Uterus (tissue), 2 donors: ENCODE results near the gene TMEM9B.
"Not testable (repeated sequence)": the region's sequence is repeated elsewhere in the genome, so short reads cannot be mapped to it uniquely, and the experiment has no call there.

Experiments used
- POLR2A ChIP-seq, 2 donors: fragments of 450-650 bp; IDR thresholded peaks; one replicate each; pipeline ENCODE4 v1.6.1; 2016; ENCODE audit warnings: antibody characterized with exemption in 2 of 2, mild to moderate bottlenecking in 1 of 2, moderate library complexity in 1 of 2
- TF ChIP-seq, protein P1 (sequence below), 4 experiments: fragments of 200-600 bp in 2 of 4; fragments of 450-650 bp in 2 of 4; sonication (generic) in 2 of 4; IDR thresholded peaks; one replicate each; pipeline ENCODE4 v1.5.1; 2016 to 2019; ENCODE audit warnings: antibody characterized with exemption in 4 of 4, mild to moderate bottlenecking in 2 of 4, moderate library complexity in 1 of 4

DNA sequence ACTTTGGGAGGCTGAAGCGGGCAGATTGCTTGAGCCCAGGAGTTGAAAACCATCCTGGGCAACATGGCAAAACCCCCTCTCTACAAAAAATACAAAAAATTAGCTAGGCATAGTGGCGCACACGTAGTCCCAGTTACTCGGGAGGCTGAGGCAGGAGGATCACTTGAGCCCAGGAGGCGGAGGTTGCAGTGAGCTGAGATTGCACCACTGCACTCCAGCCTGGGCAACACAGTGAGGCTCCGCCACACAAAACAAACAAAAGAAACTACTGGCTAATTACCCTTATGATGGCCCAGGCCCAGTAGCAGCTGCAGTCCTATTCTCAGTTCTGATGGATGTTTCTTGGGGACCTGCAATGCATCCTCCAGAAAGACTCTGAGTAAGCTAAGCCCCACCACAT, 22.5 kb upstream of the TMEM9B start:
- TF ChIP-seq, protein P1, sequence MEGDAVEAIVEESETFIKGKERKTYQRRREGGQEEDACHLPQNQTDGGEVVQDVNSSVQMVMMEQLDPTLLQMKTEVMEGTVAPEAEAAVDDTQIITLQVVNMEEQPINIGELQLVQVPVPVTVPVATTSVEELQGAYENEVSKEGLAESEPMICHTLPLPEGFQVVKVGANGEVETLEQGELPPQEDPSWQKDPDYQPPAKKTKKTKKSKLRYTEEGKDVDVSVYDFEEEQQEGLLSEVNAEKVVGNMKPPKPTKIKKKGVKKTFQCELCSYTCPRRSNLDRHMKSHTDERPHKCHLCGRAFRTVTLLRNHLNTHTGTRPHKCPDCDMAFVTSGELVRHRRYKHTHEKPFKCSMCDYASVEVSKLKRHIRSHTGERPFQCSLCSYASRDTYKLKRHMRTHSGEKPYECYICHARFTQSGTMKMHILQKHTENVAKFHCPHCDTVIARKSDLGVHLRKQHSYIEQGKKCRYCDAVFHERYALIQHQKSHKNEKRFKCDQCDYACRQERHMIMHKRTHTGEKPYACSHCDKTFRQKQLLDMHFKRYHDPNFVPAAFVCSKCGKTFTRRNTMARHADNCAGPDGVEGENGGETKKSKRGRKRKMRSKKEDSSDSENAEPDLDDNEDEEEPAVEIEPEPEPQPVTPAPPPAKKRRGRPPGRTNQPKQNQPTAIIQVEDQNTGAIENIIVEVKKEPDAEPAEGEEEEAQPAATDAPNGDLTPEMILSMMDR (IDR thresholded peaks at IDR 0.05): not testable (repeated sequence)
- not testable (repeated sequence) for TF ChIP-seq POLR2A (IDR thresholded peaks at IDR 0.05)
